IMR-90 (cell line): ENCODE measurements around the gene GNAT3. TPM values are rescaled to one million over a fixed set of nuclear protein-coding genes. Genes with fewer than 3 reads are reported as not detected.

Experiments
- ATAC-seq: fragments of 200-7000 bp; cut with Tn5 transposase; 2 replicates; pipeline ENCODE4 v1.9.1; 2020; ENCODE audit warnings: low read depth, mild to moderate bottlenecking, moderate library complexity
- BruUV-seq: library from RNA; stranded (reverse); fragments of 400-500 nt; replicated peaks from 2 replicates; lab custom pipeline; 2021; lab: Mats Ljungman, UMichigan
- CTCF ChIA-PET: fragments of 300-600 bp; formaldehyde crosslinking; extraction: SDS; loops from one replicate; lab custom pipeline; 2021; ENCODE audit warnings: antibody characterized with exemption; lab: Yijun Ruan, JAX
- POLR2A ChIA-PET: fragments of 300-600 bp; sonication (Branson Sonifier 250); formaldehyde crosslinking; loops from one replicate; lab custom pipeline; 2022; ENCODE audit warnings: antibody characterized with exemption; ENCODE audit not compliant: unreplicated experiment; lab: Charles Lee
- DNase-seq: peaks from one replicate; pipeline ENCODE4 v3.0.0; 2013
- H2AFZ ChIP-seq: replicated peaks from 2 replicates; pipeline ENCODE3; 2013; ENCODE audit warnings: low read length, mild to moderate bottlenecking; ENCODE audit not compliant: poor library complexity
- H2AK5ac ChIP-seq: 2 replicates; pipeline ENCODE4 v1.6.1; 2013; ENCODE audit warnings: low read depth, low read length, inconsistent platforms
- H2AK9ac ChIP-seq: replicated peaks from 2 replicates; pipeline ENCODE3; 2013; ENCODE audit warnings: mild to moderate bottlenecking, low read depth, low read length, moderate library complexity; ENCODE audit not compliant: poor library complexity
- H2BK120ac ChIP-seq: 2 replicates; pipeline ENCODE4 v1.6.1; 2013; ENCODE audit warnings: low read depth, low read length, inconsistent platforms
- H2BK15ac ChIP-seq: 3 replicates; pipeline ENCODE4 v1.6.1; 2013; ENCODE audit warnings: low read depth, low read length, inconsistent platforms
- H2BK20ac ChIP-seq: 2 replicates; pipeline ENCODE4 v1.6.1; 2013; ENCODE audit warnings: low read depth, mild to moderate bottlenecking, inconsistent platforms, low read length, moderate library complexity
- H2BK5ac ChIP-seq: 2 replicates; pipeline ENCODE4 v1.6.1; 2013; ENCODE audit warnings: mild to moderate bottlenecking, low read depth, low read length, inconsistent platforms; ENCODE audit not compliant: poor library complexity, severe bottlenecking
- H3K14ac ChIP-seq: replicated peaks from 2 replicates; pipeline ENCODE4 v1.6.1; 2013; ENCODE audit warnings: low read depth, low read length, inconsistent platforms
- H3K18ac ChIP-seq: 2 replicates; pipeline ENCODE4 v1.6.1; 2013; ENCODE audit warnings: low read depth, low read length, control low read depth
- H3K23ac ChIP-seq: 2 replicates; pipeline ENCODE4 v1.6.1; 2013; ENCODE audit warnings: low read depth, low read length, inconsistent platforms
- H3K27ac ChIP-seq: 2 replicates; pipeline ENCODE4 v1.5.1; 2013; ENCODE audit warnings: mild to moderate bottlenecking, control low read depth, low read length; ENCODE audit not compliant: insufficient read depth
- H3K27me3 ChIP-seq: 2 replicates; pipeline ENCODE4 v1.6.1; 2013; ENCODE audit warnings: low read length; ENCODE audit not compliant: control insufficient read depth, insufficient read depth
- H3K36me3 ChIP-seq: 2 replicates; pipeline ENCODE4 v1.6.1; 2013; ENCODE audit warnings: low read length, mixed read lengths; ENCODE audit not compliant: control insufficient read depth, insufficient read depth
- H3K4ac ChIP-seq: 2 replicates; pipeline ENCODE4 v1.6.1; 2013; ENCODE audit warnings: low read depth, low read length, inconsistent platforms
- H3K4me1 ChIP-seq: 2 replicates; pipeline ENCODE4 v1.6.1; 2013; ENCODE audit warnings: low read length, mixed read lengths; ENCODE audit not compliant: control insufficient read depth, insufficient read depth
- H3K4me2 ChIP-seq: 2 replicates; pipeline ENCODE4 v1.6.1; 2013; ENCODE audit warnings: low read depth, mild to moderate bottlenecking, control low read depth, low read length, moderate library complexity
- H3K4me3 ChIP-seq: 2 replicates; pipeline ENCODE4 v1.5.1; 2013; ENCODE audit warnings: low read depth, mild to moderate bottlenecking, control low read depth, low read length, moderate library complexity; ENCODE audit not compliant: insufficient read depth
- H3K56ac ChIP-seq: 2 replicates; pipeline ENCODE4 v1.6.1; 2013; ENCODE audit warnings: low read length, inconsistent platforms; ENCODE audit not compliant: insufficient read depth; ENCODE audit errors: extremely low read depth
- H3K79me1 ChIP-seq, 2 experiments: 2 replicates each; pipeline ENCODE4 v1.6.1; 2013; ENCODE audit warnings: low read length in 2 of 2, inconsistent platforms in 1 of 2, low read depth in 1 of 2
- H3K9ac ChIP-seq: 2 replicates; pipeline ENCODE4 v1.6.1; 2013; ENCODE audit warnings: low read depth, low read length, control low read depth
- H3K9me1 ChIP-seq: 2 replicates; pipeline ENCODE4 v1.6.1; 2013; ENCODE audit warnings: low read length, inconsistent platforms; ENCODE audit not compliant: insufficient read depth
- H3K9me3 ChIP-seq: 2 replicates; pipeline ENCODE4 v1.6.1; 2013; ENCODE audit warnings: low read length; ENCODE audit not compliant: control insufficient read depth, insufficient read depth
- H4K20me1 ChIP-seq: 2 replicates; pipeline ENCODE4 v1.6.1; 2013; ENCODE audit warnings: low read length, inconsistent platforms; ENCODE audit not compliant: insufficient read depth
- H4K5ac ChIP-seq: 2 replicates; pipeline ENCODE4 v1.6.1; 2013; ENCODE audit warnings: mild to moderate bottlenecking, low read depth, low read length, control low read depth
- H4K8ac ChIP-seq, 2 experiments: 2 replicates each; pipeline ENCODE4 v1.6.1; 2013; ENCODE audit warnings: low read depth in 2 of 2, low read length in 2 of 2, control low read depth in 1 of 2, inconsistent platforms in 1 of 2
- H4K91ac ChIP-seq: 2 replicates; pipeline ENCODE4 v1.6.1; 2013; ENCODE audit warnings: low read depth, low read length, inconsistent platforms; ENCODE audit not compliant: insufficient read depth
- BHLHE40 ChIP-seq: fragments of 150-350 bp; IDR thresholded peaks from 2 replicates; pipeline ENCODE4 v1.6.1; 2016; ENCODE audit warnings: mild to moderate bottlenecking, low read depth, low read length
- CEBPB ChIP-seq: IDR thresholded peaks from 2 replicates; pipeline ENCODE4 v1.6.1; 2012; ENCODE audit warnings: low read depth, low read length, improper control_type of control experiment
- CHD1 ChIP-seq: IDR thresholded peaks from 2 replicates; pipeline ENCODE4 v1.6.1; 2012; ENCODE audit warnings: low read depth, low read length, improper control_type of control experiment
- FOS ChIP-seq: fragments of 150-350 bp; IDR thresholded peaks from 2 replicates; pipeline ENCODE4 v1.6.1; 2016; ENCODE audit warnings: low read depth, low read length
- MAFK ChIP-seq: IDR thresholded peaks from 2 replicates; pipeline ENCODE4 v1.6.1; 2012; ENCODE audit warnings: low read depth, low read length, improper control_type of control experiment
- MAZ ChIP-seq: IDR thresholded peaks from 2 replicates; pipeline ENCODE4 v1.6.1; 2012; ENCODE audit warnings: low read depth, mild to moderate bottlenecking, low read length, improper control_type of control experiment, moderate library complexity, borderline replicate concordance
- MXI1 ChIP-seq: IDR thresholded peaks from 2 replicates; pipeline ENCODE4 v1.6.1; 2012; ENCODE audit warnings: low read depth, mild to moderate bottlenecking, low read length, moderate library complexity, borderline replicate concordance
- NFE2L2 ChIP-seq: fragments of 150-350 bp; IDR thresholded peaks from 2 replicates; pipeline ENCODE4 v1.6.1; 2016; ENCODE audit warnings: low read depth, mild to moderate bottlenecking, low read length
- POLR2A ChIP-seq: IDR thresholded peaks from 2 replicates; pipeline ENCODE4 v1.6.1; 2012; ENCODE audit warnings: mild to moderate bottlenecking, low read depth, low read length
- RAD21 ChIP-seq: IDR thresholded peaks from 2 replicates; pipeline ENCODE4 v1.6.1; 2012; ENCODE audit warnings: low read length, improper control_type of control experiment
- RCOR1 ChIP-seq: IDR thresholded peaks from 2 replicates; pipeline ENCODE4 v1.6.1; 2012; ENCODE audit warnings: mild to moderate bottlenecking, low read length, improper control_type of control experiment; ENCODE audit not compliant: insufficient replicate concordance
- RFX5 ChIP-seq: IDR thresholded peaks from 2 replicates; pipeline ENCODE4 v1.8.0; 2012; ENCODE audit warnings: low read depth, mild to moderate bottlenecking, low read length, moderate library complexity
- SMC3 ChIP-seq: fragments of 150-350 bp; IDR thresholded peaks from 2 replicates; pipeline ENCODE4 v1.6.1; 2016; ENCODE audit warnings: low read depth, mild to moderate bottlenecking, antibody characterized with exemption, low read length, moderate library complexity
- WGBS, 2 experiments: methylation state at CpG; one replicate each; pipeline versions ENCODE4 v1.1.5 to v1.1.7; 2013; ENCODE audit warnings: missing lambda C conversion rate in 2 of 2; ENCODE audit not compliant: insufficient read length in 1 of 2; ENCODE audit errors: extremely low coverage in 2 of 2; 5-methylcytosine and 5-hydroxymethylcytosine counted together
- dilution Hi-C: fragments of 300-500 bp; cut with HindIII; formaldehyde crosslinking; loops from one replicate; pipeline ENCODE4 v1.14.3; 2018; ENCODE audit warnings: low sequenced_read_pairs; ENCODE audit not compliant: unreplicated experiment
- in situ Hi-C: fragments of 300-500 bp; cut with MboI; formaldehyde crosslinking; loops from 3 replicates; pipeline ENCODE4 v1.14.3; 2019; ENCODE audit warnings: low sequenced_read_pairs, inconsistent platforms, mixed read lengths
- intact Hi-C: fragments of 100-400 bp; cut with micrococcal nuclease; formaldehyde crosslinking; loops from 2 replicates; pipeline ENCODE4 v1.10.0; 2022
- polyA plus RNA-seq, 3 experiments: library from polyadenylated mRNA; depleted of rRNA; stranded (reverse); fragments of >200 nt; gene quantifications; 2 replicates each; pipeline ENCODE4 v1.2.3, GENCODE V29; 2012; ENCODE audit warnings: low replicate concordance in 1 of 3
- total RNA-seq: library from RNA; depleted of rRNA; stranded (reverse); fragments of >200 nt; gene quantifications from 2 replicates; pipeline ENCODE4 v1.2.3, GENCODE V29; 2012
- TF ChIP-seq, protein P1 (sequence below): fragments of 150-350 bp; IDR thresholded peaks from 2 replicates; pipeline ENCODE4 v1.6.1; 2016; ENCODE audit warnings: low read depth, mild to moderate bottlenecking, low read length, moderate library complexity, borderline replicate concordance
- TF ChIP-seq, protein P2 (sequence below): fragments of 150-350 bp; IDR thresholded peaks from 2 replicates; pipeline ENCODE4 v1.6.1; 2017; ENCODE audit warnings: mild to moderate bottlenecking, antibody characterized with exemption, low read length, low read depth
- TF ChIP-seq, protein P3 (sequence below): conservative IDR thresholded peaks from 2 replicates; pipeline ENCODE4 v1.5.1; 2012; ENCODE audit warnings: mild to moderate bottlenecking, low read depth, low read length, improper control_type of control experiment

Gene GNAT3
- total and polyA plus RNA-seq, 2 of the 4 experiments (the other 2 are of a cell fraction), result not detected

DNA sequence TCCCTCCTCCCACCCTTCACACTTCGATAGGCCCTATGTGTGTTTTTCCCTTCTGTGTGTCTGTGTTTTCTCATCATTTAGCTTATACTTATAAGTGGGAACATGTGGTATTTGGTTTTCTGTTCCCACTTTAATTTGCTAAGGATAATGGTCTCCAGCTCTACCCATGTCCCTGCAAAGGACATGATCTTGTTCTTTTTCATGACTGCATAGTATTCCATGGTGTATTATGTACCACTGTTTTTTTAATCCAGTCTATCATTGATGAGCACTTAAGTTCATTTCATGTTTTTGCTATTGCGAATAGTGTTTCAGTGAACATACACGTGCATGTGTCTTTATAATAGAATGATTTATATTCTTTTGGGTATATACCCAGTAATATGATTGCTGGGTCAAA is 46.3 kb upstream of the GNAT3 start:
- Histone ChIP-seq H3K27me3 (no peaks in the 10 kb centered on the region), H4K5ac (no peak overlapping the region), H3K4me1 (no peaks in the 10 kb centered on the region), H3K27ac (no peak overlapping the region), H3K79me1 (no peaks in the 10 kb centered on the region), H2BK20ac (no peak overlapping the region), H3K4me3 (no peak overlapping the region), H2AK9ac (no peak overlapping the region), H2BK120ac (no peak overlapping the region), H3K9ac (no peak overlapping the region), H3K4me2 (no peak overlapping the region), H3K23ac (no peak overlapping the region), H2BK15ac (no peak overlapping the region), H3K9me3 (peaks cover 1% of the 10 kb centered on the region; the same call in 1 of the 2 replicates), H2AFZ (no peak overlapping the region), H3K4ac (no peak overlapping the region), H3K14ac (no peak overlapping the region), H3K9me1 (no peaks in the 10 kb centered on the region), H2BK5ac (no peak overlapping the region), H2AK5ac (no peak overlapping the region), H3K36me3 (no peaks in the 10 kb centered on the region), H3K18ac (no peak overlapping the region), H3K56ac (no peak overlapping the region), H4K20me1 (no peaks in the 10 kb centered on the region), H4K91ac (no peak overlapping the region), H4K8ac (no peak overlapping the region)
- ATAC-seq (no peak), DNase-seq (no peak)
- ChIA-PET POLR2A (no interaction called here), CTCF (no interaction called here)
- BruUV-seq, result no TSS peak
- in situ Hi-C loops (no loop called here), intact Hi-C loops (no loop called here), dilution Hi-C loops (no loop called here)
- no CpG with 5 or more reads among the region's 3 CpGs for WGBS, 2 experiments
- TF ChIP-seq MAFK (no peak), RFX5 (no peak), FOS (no peak), MAZ (no peak), BHLHE40 (no peak), RCOR1 (no peak), NFE2L2 (no peak), SMC3 (no peak), POLR2A (no peak), CEBPB (no peak), MXI1 (no peak), RAD21 (no peak), CHD1 (no peak)
- TF ChIP-seq, protein P1, sequence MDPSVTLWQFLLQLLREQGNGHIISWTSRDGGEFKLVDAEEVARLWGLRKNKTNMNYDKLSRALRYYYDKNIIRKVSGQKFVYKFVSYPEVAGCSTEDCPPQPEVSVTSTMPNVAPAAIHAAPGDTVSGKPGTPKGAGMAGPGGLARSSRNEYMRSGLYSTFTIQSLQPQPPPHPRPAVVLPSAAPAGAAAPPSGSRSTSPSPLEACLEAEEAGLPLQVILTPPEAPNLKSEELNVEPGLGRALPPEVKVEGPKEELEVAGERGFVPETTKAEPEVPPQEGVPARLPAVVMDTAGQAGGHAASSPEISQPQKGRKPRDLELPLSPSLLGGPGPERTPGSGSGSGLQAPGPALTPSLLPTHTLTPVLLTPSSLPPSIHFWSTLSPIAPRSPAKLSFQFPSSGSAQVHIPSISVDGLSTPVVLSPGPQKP, result no peak
- TF ChIP-seq, protein P2, sequence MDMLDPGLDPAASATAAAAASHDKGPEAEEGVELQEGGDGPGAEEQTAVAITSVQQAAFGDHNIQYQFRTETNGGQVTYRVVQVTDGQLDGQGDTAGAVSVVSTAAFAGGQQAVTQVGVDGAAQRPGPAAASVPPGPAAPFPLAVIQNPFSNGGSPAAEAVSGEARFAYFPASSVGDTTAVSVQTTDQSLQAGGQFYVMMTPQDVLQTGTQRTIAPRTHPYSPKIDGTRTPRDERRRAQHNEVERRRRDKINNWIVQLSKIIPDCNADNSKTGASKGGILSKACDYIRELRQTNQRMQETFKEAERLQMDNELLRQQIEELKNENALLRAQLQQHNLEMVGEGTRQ, result no peak
- TF ChIP-seq, protein P3, sequence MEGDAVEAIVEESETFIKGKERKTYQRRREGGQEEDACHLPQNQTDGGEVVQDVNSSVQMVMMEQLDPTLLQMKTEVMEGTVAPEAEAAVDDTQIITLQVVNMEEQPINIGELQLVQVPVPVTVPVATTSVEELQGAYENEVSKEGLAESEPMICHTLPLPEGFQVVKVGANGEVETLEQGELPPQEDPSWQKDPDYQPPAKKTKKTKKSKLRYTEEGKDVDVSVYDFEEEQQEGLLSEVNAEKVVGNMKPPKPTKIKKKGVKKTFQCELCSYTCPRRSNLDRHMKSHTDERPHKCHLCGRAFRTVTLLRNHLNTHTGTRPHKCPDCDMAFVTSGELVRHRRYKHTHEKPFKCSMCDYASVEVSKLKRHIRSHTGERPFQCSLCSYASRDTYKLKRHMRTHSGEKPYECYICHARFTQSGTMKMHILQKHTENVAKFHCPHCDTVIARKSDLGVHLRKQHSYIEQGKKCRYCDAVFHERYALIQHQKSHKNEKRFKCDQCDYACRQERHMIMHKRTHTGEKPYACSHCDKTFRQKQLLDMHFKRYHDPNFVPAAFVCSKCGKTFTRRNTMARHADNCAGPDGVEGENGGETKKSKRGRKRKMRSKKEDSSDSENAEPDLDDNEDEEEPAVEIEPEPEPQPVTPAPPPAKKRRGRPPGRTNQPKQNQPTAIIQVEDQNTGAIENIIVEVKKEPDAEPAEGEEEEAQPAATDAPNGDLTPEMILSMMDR, result no peak
